Kidney epithelial cell (primary cell): ENCODE measurements around the gene SBK3. TPM values are rescaled to one million over a fixed set of nuclear protein-coding genes. Genes with fewer than 3 reads are reported as not detected.

Experiments used
- DNase-seq: peaks from one replicate; pipeline ENCODE4 v3.0.0-alpha.2; 2010; ENCODE audit warnings: low read depth
- H3K27me3 ChIP-seq: 2 replicates; pipeline ENCODE4 v1.6.0; 2011; ENCODE audit warnings: low read length; ENCODE audit not compliant: control insufficient read depth, insufficient read depth
- H3K36me3 ChIP-seq: 2 replicates; pipeline ENCODE4 v1.5.1; 2011; ENCODE audit warnings: low read length; ENCODE audit not compliant: control insufficient read depth, insufficient read depth
- H3K4me3 ChIP-seq: 2 replicates; pipeline ENCODE4 v1.5.1; 2011; ENCODE audit warnings: low read depth, mild to moderate bottlenecking, control low read depth, low read length
- total RNA-seq: library from RNA; depleted of rRNA; stranded (reverse); fragments of >200 nt; gene quantifications from 2 replicates; pipeline ENCODE4 v1.2.3, GENCODE V29; 2015
- TF ChIP-seq, protein P1 (sequence below): IDR thresholded peaks from 2 replicates; pipeline ENCODE4 v1.5.1; 2011; ENCODE audit warnings: mild to moderate bottlenecking, moderate library complexity, low read length, control low read depth, inconsistent platforms; ENCODE audit not compliant: insufficient read depth, poor library complexity, severe bottlenecking

The SBK3 gene
- total RNA-seq, 1 donor from 2014 or later: 0.33 TPM

DNA sequence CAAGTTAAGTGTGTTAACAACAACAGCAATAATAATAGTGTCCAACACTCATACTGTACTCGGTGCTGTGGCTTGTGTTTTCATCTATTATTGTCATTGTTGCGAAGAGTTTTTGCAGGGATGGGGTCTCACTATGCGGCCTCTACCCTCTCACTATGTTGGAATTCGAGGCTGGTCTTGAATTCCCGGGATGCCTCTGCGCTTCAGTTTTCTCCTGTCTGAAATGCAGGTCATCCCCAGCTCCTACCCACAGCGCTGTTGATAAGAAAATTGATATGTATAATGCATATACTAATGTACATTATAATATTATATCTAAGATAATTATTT lies 4.9 kb upstream of the SBK3 start:
- Histone ChIP-seq H3K27me3 (no peaks in the 10 kb centered on the region), H3K4me3 (no peak overlapping the region), H3K36me3 (no peaks in the 10 kb centered on the region)
- no peak for DNase-seq
- TF ChIP-seq, protein P1, sequence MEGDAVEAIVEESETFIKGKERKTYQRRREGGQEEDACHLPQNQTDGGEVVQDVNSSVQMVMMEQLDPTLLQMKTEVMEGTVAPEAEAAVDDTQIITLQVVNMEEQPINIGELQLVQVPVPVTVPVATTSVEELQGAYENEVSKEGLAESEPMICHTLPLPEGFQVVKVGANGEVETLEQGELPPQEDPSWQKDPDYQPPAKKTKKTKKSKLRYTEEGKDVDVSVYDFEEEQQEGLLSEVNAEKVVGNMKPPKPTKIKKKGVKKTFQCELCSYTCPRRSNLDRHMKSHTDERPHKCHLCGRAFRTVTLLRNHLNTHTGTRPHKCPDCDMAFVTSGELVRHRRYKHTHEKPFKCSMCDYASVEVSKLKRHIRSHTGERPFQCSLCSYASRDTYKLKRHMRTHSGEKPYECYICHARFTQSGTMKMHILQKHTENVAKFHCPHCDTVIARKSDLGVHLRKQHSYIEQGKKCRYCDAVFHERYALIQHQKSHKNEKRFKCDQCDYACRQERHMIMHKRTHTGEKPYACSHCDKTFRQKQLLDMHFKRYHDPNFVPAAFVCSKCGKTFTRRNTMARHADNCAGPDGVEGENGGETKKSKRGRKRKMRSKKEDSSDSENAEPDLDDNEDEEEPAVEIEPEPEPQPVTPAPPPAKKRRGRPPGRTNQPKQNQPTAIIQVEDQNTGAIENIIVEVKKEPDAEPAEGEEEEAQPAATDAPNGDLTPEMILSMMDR: no peak

- Histone ChIP-seq H3K27me3 (no peaks in the 10 kb centered on the region), H3K36me3 (no peaks in the 10 kb centered on the region), H3K4me3 (peak overlapping the region; percentile 15)
- TF ChIP-seq, protein P1: no peak
- DNase-seq: peak; percentile 75
These were observed 4.4 kb upstream of the SBK3 start for GRCh38 chr19:55549500-55550320.

GRCh38 chr19:55546822-55547614 lies 1.7 kb upstream of the SBK3 start:
- TF ChIP-seq, protein P1: no peak
- Histone ChIP-seq H3K27me3 (no peaks in the 10 kb centered on the region), H3K36me3 (no peaks in the 10 kb centered on the region), H3K4me3 (no peak overlapping the region)
- no peak for DNase-seq

DNA sequence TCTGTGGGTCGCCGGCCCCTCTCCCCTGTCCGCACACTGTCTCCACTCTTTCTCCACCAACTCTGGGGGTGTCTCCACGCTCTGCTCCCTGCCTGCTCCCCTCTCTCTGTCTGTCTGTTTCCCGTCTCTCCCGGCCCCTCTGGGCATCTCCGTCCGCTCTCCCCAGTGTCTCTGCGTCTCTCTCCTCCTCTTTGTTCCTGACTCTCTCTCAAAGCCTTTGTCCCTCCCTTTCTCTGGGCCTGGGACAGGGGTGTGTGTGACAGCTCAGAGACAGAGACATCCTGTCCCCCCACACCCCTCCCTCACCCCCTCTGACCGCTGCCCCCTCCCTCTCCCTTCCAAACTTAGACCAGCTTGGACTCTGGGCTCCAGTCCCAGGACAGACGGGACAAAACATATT lies 668 bp upstream of the SBK3 start:
- H3K36me3 ChIP-seq: no peaks in the 10 kb centered on the region
- DNase-seq: no peak
- TF ChIP-seq, protein P1: no peak
- no peaks in the 10 kb centered on the region for H3K27me3 ChIP-seq
- no peak overlapping the region for H3K4me3 ChIP-seq

DNA sequence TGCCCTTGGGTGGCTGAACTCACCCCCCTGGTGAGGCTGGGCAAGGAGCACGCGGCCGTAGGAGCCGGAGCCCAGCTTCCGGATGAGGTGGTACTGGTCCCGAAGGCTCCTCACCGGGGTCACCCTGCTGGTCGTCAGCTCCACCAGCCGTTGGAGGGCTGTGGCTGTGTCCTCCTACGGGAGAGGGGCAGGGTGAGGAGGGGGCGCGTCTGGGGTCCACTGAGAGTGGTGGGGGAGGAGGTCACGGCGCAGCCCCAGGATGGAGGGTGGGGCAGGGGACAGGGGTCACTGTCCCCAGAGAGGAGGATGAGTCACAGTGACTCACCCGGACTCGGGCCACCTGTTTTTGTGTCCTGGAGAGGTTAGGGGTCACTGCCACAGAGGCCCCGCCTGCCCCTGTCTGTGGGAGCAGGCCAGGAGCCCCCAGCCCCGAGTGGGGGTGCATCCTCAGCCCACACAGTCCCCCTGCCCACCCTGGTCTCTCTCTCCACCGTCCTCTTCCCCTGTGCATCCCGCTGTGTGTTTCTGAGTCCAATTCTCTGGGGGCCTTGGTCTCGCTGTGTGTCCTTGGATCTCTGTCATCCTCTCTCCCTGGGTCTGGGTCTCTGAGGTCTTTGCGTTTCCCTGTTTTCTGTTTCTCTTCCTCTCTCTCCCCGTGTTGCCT lies 435 bp downstream of the SBK3 start:
- Histone ChIP-seq H3K27me3 (peaks cover 3% of the 10 kb centered on the region), H3K36me3 (no peaks in the 10 kb centered on the region), H3K4me3 (no peak overlapping the region)
- TF ChIP-seq, protein P1: no peak
- no peak for DNase-seq
